Upper lobe of left lung (tissue), 6 donors: ENCODE results near the gene SHCBP1L. TPM values are rescaled to one million over a fixed set of nuclear protein-coding genes. Genes with fewer than 3 reads are reported as not detected.

Experiments
- ATAC-seq, 2 donors: fragments of 200-7000 bp; cut with Tn5 transposase; one replicate each; pipeline ENCODE4 v1.9.1; 2022; ENCODE audit warnings: mild to moderate bottlenecking in 2 of 2, moderate library complexity in 2 of 2; ENCODE audit not compliant: low FRiP score in 2 of 2
- DNase-seq, 2 donors: peaks; one replicate each; pipeline ENCODE4 v3.0.0-alpha.2; 2019 to 2020
- H3K27ac ChIP-seq, 4 donors: fragments of 200-600 bp; sonication (generic); one replicate each; pipeline ENCODE4 v1.5.1; 2016 to 2019
- H3K27me3 ChIP-seq, 4 donors: fragments of 200-600 bp; sonication (generic); one replicate each; pipeline ENCODE4 v1.5.1; 2017 to 2019
- H3K36me3 ChIP-seq, 4 donors: fragments of 200-600 bp; sonication (generic); one replicate each; pipeline ENCODE4 v1.5.1; 2016 to 2019
- H3K4me1 ChIP-seq, 4 donors: fragments of 200-600 bp; sonication (generic); one replicate each; pipeline ENCODE4 v1.5.1; 2018 to 2019
- H3K4me3 ChIP-seq, 4 donors: fragments of 200-600 bp; sonication (generic); one replicate each; pipeline ENCODE4 v1.5.1; 2017 to 2019; ENCODE audit warnings: mild to moderate bottlenecking in 2 of 4, moderate library complexity in 1 of 4
- H3K9me3 ChIP-seq, 4 donors: fragments of 200-600 bp; sonication (generic); one replicate each; pipeline ENCODE4 v1.5.1; 2018 to 2019
- EP300 ChIP-seq, 4 donors: sonication (generic); formaldehyde crosslinking; IDR thresholded peaks; one replicate each; pipeline ENCODE4 v1.5.1; 2017; ENCODE audit warnings: antibody characterized with exemption in 4 of 4, control low read depth in 2 of 4
- POLR2A ChIP-seq, 4 donors: fragments of 450-650 bp; IDR thresholded peaks; one replicate each; pipeline ENCODE4 v1.5.1; 2016 to 2017; ENCODE audit warnings: antibody characterized with exemption in 4 of 4, mild to moderate bottlenecking in 2 of 4
- POLR2AphosphoS5 ChIP-seq, 2 donors: sonication (generic); formaldehyde crosslinking; IDR thresholded peaks; one replicate each; pipeline ENCODE4 v1.5.1; 2017; ENCODE audit warnings: antibody characterized with exemption in 2 of 2
- WGBS, 2 donors: methylation state at CpG; one replicate each; pipeline ENCODE4 v1.1.5; 2017 to 2018; 5-methylcytosine and 5-hydroxymethylcytosine counted together
- total RNA-seq, 6 donors: library from RNA; depleted of rRNA in 4 of 6; stranded (reverse); fragments of >200 nt in 4 of 6; gene quantifications; one replicate each; pipeline versions ENCODE4 v1.1.0 to v1.2.1, GENCODE V29; 2016 to 2021
- TF ChIP-seq, protein P1 (sequence below), 6 experiments: fragments of 450-650 bp in 4 of 6; fragments of 200-600 bp in 2 of 6; sonication (generic) in 2 of 6; IDR thresholded peaks; one replicate each; pipeline ENCODE4 v1.5.1; 2016 to 2019; ENCODE audit warnings: antibody characterized with exemption in 6 of 6
- donor health status: DM: no; HTN: no; CAD: no; lungs with moderate emphysema.
- donor health status: DM: no; HTN: yes; CAD: no; lungs with severe emphysema.

SHCBP1L gene
- total RNA-seq, 6 donors from 2014 or later, result not detected

- Histone ChIP-seq H3K4me1 (no peaks in the 10 kb centered on the region), H3K27me3 (no peaks in the 10 kb centered on the region), H3K9me3 (no peaks in the 10 kb centered on the region), H3K4me3 (no peak overlapping the region), H3K36me3 (peaks cover 66 to 100% (median 87%) of the 10 kb centered on the region in 4 donors), H3K27ac (no peak overlapping the region)
- TF ChIP-seq, protein P1, sequence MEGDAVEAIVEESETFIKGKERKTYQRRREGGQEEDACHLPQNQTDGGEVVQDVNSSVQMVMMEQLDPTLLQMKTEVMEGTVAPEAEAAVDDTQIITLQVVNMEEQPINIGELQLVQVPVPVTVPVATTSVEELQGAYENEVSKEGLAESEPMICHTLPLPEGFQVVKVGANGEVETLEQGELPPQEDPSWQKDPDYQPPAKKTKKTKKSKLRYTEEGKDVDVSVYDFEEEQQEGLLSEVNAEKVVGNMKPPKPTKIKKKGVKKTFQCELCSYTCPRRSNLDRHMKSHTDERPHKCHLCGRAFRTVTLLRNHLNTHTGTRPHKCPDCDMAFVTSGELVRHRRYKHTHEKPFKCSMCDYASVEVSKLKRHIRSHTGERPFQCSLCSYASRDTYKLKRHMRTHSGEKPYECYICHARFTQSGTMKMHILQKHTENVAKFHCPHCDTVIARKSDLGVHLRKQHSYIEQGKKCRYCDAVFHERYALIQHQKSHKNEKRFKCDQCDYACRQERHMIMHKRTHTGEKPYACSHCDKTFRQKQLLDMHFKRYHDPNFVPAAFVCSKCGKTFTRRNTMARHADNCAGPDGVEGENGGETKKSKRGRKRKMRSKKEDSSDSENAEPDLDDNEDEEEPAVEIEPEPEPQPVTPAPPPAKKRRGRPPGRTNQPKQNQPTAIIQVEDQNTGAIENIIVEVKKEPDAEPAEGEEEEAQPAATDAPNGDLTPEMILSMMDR (IDR thresholded peaks at IDR 0.05), result no peak
- no peak for TF ChIP-seq POLR2AphosphoS5 (IDR thresholded peaks at IDR 0.05)
- no peak for ATAC-seq
- no peak for DNase-seq
- 98 to 100% methylated on average over 3 of the region's 3 CpGs for WGBS, 2 donors
Measured at GRCh38 chr1:182872881-182873280, 80.1 kb downstream of the SHCBP1L start.

GRCh38 chr1:182869241-182869666 lies 83.7 kb downstream of the SHCBP1L start:
- no peaks in the 10 kb centered on the region for H3K9me3 ChIP-seq
- H3K4me3 ChIP-seq, result no peak overlapping the region
- H3K27ac ChIP-seq, result no peak overlapping the region
- no peaks in the 10 kb centered on the region for H3K27me3 ChIP-seq
- H3K4me1 ChIP-seq, result no peaks in the 10 kb centered on the region
- 95 to 98% methylated on average over 12 of the region's 12 CpGs for WGBS, 2 donors
- ATAC-seq (peak in 1 of 2 donors; percentile 12), DNase-seq (no peak)
- TF ChIP-seq POLR2AphosphoS5 (IDR thresholded peaks at IDR 0.05) (no peak), POLR2A (IDR thresholded peaks at IDR 0.05) (no peak), EP300 (IDR thresholded peaks at IDR 0.05) (no peak)
- TF ChIP-seq, protein P1 (IDR thresholded peaks at IDR 0.05), result no peak
- H3K36me3 ChIP-seq, result peaks cover 44 to 100% (median 85%) of the 10 kb centered on the region in 4 donors

DNA sequence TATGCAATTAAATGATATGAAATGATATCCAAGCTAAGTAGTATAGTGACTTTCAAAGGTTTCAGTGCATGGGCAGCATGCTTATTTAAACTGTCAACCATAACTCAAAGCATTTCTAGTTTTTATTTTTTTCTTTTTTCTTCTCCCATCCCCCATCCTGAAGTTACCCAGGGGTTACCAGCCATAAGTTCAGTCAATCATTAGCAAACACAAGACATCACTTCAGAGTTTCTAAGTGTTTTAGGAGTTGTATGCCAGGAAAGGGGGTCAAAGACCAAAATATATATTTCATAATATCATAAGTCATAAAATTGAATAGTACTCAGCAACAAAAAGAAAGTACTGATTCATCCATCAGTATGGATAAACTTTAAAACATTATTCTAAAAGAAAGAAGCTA lies 85.1 kb downstream of the SHCBP1L start:
- Histone ChIP-seq H3K27ac (no peak overlapping the region), H3K4me3 (no peak overlapping the region), H3K27me3 (no peaks in the 10 kb centered on the region), H3K9me3 (no peaks in the 10 kb centered on the region), H3K36me3 (peaks cover 32 to 100% (median 85%) of the 10 kb centered on the region in 4 donors), H3K4me1 (no peaks in the 10 kb centered on the region)
- ATAC-seq, result no peak
- no peak for TF ChIP-seq EP300 (IDR thresholded peaks at IDR 0.05)
- TF ChIP-seq POLR2A (IDR thresholded peaks at IDR 0.05), result no peak
- no peak for TF ChIP-seq POLR2AphosphoS5 (IDR thresholded peaks at IDR 0.05)
- TF ChIP-seq, protein P1 (IDR thresholded peaks at IDR 0.05), result no peak
- DNase-seq, result no peak

GRCh38 chr1:182863940-182864339 lies 89.0 kb downstream of the SHCBP1L start:
- no peaks in the 10 kb centered on the region for H3K9me3 ChIP-seq
- H3K4me3 ChIP-seq, result no peak overlapping the region
- no peak for ATAC-seq
- H3K27ac ChIP-seq, result no peak overlapping the region
- TF ChIP-seq EP300 (IDR thresholded peaks at IDR 0.05) (no peak), POLR2AphosphoS5 (IDR thresholded peaks at IDR 0.05) (no peak), POLR2A (IDR thresholded peaks at IDR 0.05) (no peak)
- TF ChIP-seq, protein P1 (IDR thresholded peaks at IDR 0.05), result no peak
- peaks cover 49 to 100% (median 89%) of the 10 kb centered on the region in 4 donors for H3K36me3 ChIP-seq
- no peaks in the 10 kb centered on the region for H3K27me3 ChIP-seq
- H3K4me1 ChIP-seq, result no peaks in the 10 kb centered on the region
- WGBS, 2 donors, result 94% methylated on average over 4 to 5 of the region's 5 CpGs
- no peak for DNase-seq

DNA sequence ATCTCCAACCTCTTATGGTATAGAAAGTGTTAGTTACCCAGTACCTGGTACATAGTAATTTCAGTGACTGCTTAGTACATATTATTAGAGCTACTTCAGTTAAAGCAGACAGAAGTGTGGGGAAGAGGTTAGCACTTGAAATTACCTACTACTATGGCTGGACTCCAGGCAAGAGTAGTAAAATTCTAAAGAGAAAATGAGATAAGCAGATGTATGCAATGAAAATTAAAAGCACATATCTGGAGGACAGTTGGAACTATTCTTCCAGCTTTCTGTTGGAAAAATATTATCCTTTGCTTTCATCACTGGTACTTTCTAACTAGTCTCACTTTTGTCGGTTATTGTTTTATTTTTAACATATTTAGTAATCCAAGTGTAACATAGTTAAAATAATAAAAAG lies 90.1 kb downstream of the SHCBP1L start:
- ATAC-seq (no peak), DNase-seq (no peak)
- H3K9me3 ChIP-seq, result no peaks in the 10 kb centered on the region
- H3K27me3 ChIP-seq, result no peaks in the 10 kb centered on the region
- H3K4me3 ChIP-seq, result no peak overlapping the region
- H3K36me3 ChIP-seq, result peaks cover 51 to 100% (median 91%) of the 10 kb centered on the region in 4 donors
- TF ChIP-seq EP300 (IDR thresholded peaks at IDR 0.05) (no peak), POLR2A (IDR thresholded peaks at IDR 0.05) (no peak), POLR2AphosphoS5 (IDR thresholded peaks at IDR 0.05) (no peak)
- TF ChIP-seq, protein P1 (IDR thresholded peaks at IDR 0.05), result no peak
- 95 to 97% methylated on average over 1 of the region's 1 CpG for WGBS, 2 donors
- no peaks in the 10 kb centered on the region for H3K4me1 ChIP-seq
- H3K27ac ChIP-seq, result no peak overlapping the region
